Measurements from ENCODE around the gene ABCA2.

- TF ChIP-seq POLR2A (IDR thresholded peaks at IDR 0.05; ENCODE audit: low read length) (no peak), GATA1 (IDR thresholded peaks at IDR 0.05; ENCODE audit: low read depth, low read length) (no peak)
Measured at GRCh38 chr9:137027369-137028262, at the start of gene ABCA2.

Data from erythroblast (primary cell).